Measurements from ENCODE around the gene CAT. TPM values are rescaled to one million over a fixed set of nuclear protein-coding genes. Genes with fewer than 3 reads are reported as not detected.

The CAT gene
- total RNA-seq, 1 donor from 2014 or later: 44.3 TPM

DNA sequence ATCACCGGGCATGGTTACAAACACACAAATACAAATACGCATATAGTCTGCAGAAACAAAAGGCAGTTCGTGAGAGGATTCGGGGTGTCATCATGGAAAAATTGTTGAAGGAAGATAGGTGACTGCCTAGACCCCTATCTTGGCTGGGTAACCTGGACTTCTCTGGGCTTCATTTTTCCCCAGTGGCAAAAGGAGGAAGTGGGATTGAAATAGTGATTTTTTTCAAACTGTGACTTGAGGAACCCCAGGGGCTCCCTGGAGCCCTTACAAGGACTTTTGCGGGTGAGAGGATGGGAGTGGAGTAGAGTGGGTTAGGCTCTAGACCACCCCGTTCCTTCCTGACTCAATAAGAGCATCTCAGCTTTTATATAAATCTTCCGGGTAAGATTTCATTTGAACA is 75.9 kb downstream of the CAT start:
- no peak for DNase-seq (ENCODE audit: low read depth)
- no peak overlapping the region for H3K4me3 ChIP-seq (ENCODE audit: low read depth, low read length)
- TF ChIP-seq, protein P1, sequence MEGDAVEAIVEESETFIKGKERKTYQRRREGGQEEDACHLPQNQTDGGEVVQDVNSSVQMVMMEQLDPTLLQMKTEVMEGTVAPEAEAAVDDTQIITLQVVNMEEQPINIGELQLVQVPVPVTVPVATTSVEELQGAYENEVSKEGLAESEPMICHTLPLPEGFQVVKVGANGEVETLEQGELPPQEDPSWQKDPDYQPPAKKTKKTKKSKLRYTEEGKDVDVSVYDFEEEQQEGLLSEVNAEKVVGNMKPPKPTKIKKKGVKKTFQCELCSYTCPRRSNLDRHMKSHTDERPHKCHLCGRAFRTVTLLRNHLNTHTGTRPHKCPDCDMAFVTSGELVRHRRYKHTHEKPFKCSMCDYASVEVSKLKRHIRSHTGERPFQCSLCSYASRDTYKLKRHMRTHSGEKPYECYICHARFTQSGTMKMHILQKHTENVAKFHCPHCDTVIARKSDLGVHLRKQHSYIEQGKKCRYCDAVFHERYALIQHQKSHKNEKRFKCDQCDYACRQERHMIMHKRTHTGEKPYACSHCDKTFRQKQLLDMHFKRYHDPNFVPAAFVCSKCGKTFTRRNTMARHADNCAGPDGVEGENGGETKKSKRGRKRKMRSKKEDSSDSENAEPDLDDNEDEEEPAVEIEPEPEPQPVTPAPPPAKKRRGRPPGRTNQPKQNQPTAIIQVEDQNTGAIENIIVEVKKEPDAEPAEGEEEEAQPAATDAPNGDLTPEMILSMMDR (conservative IDR thresholded peaks at IDR 0.05; ENCODE audit: low read depth, low read length): no peak

GRCh38 chr11:34516247-34517040 is 77.7 kb downstream of the CAT start:
- TF ChIP-seq, protein P1 (conservative IDR thresholded peaks at IDR 0.05; ENCODE audit: low read depth, low read length): no peak
- DNase-seq (ENCODE audit: low read depth): no peak

DNA sequence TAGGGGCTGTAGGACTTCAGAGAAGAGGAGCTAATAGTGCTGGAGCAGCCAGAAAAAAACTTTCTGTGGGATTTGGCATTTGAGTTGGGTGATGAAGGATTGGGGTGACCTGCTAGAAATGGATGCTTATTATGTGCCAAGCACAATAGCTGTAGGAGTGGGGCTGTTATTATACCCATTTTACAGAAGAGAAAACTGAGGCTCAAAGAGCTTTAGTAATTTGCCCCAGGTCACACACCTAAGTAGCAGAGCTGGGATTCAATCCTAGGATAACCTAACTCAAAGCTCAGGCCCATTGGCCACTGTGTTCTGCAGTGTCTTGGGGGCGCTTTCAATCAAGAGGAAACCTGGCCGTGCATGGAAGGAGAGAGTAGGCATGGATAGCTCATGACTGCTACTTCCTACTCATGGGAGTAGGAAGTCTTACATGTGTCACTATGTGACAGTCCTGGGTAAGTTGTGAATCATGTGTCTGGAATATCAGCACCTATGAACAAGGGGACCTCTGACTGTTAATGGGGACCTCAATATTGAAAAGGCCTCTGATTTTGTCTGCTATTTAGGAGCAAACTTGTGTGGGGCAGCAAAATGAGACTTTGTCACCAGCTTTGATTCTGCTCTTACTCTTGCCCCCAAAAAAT is 81.0 kb downstream of the CAT start:
- TF ChIP-seq, protein P1 (conservative IDR thresholded peaks at IDR 0.05; ENCODE audit: low read depth, low read length): no peak
- no peak for DNase-seq (ENCODE audit: low read depth)

More at GRCh38 chr11:34516247-34517040, 77.7 kb downstream of the CAT start:
- no peak overlapping the region for H3K4me3 ChIP-seq (ENCODE audit: low read depth, low read length)

GRCh38 chr11:34521265-34521664 is 82.5 kb downstream of the CAT start:
- no peak for DNase-seq (ENCODE audit: low read depth)
- H3K4me3 ChIP-seq (ENCODE audit: low read depth, low read length): no peak overlapping the region
- TF ChIP-seq, protein P1 (conservative IDR thresholded peaks at IDR 0.05; ENCODE audit: low read depth, low read length): no peak

More for the DNA sequence above, 81.0 kb downstream of the CAT start:
- H3K4me3 ChIP-seq (ENCODE audit: low read depth, low read length): no peak overlapping the region

Other genes with a start within 250 kb of the CAT start
- 14.1 and 17.6 TPM in 2 replicates for gene ABTB2, start 80.9 kb upstream of the CAT start, total RNA-seq
- not detected in 2 replicates for gene ELF5, start 74.9 kb downstream of the CAT start, total RNA-seq
- gene EHF, start 182.2 kb downstream of the CAT start, total RNA-seq: 17.1 and 22.7 TPM in 2 replicates

Data from epithelial cell of proximal tubule (primary cell).